HG02938 (cell line): ENCODE data around the gene TPSAB1.

Experiments used
- ATAC-seq: cut with Tn5 transposase; IDR thresholded peaks from one replicate; pipeline ENCODE4 v1.9.1; 2021; ENCODE audit warnings: mild to moderate bottlenecking, moderate library complexity; ENCODE audit not compliant: unreplicated experiment

Gene TPSAB1

GRCh38 chr16:1209081-1209480 lies 31.4 kb upstream of the TPSAB1 start:
- ATAC-seq = no peak

- ATAC-seq = no peak
Measured at GRCh38 chr16:1210461-1210860, 30.0 kb upstream of the TPSAB1 start.

GRCh38 chr16:1211451-1212268 lies 28.8 kb upstream of the TPSAB1 start:
- ATAC-seq = no peak

GRCh38 chr16:1212616-1213194 lies 27.8 kb upstream of the TPSAB1 start:
- no peak for ATAC-seq

- ATAC-seq = no peak
Measured at GRCh38 chr16:1213231-1213630, 27.3 kb upstream of the TPSAB1 start.

GRCh38 chr16:1213796-1214372 lies 26.6 kb upstream of the TPSAB1 start:
- no peak for ATAC-seq

GRCh38 chr16:1214719-1215118 lies 25.8 kb upstream of the TPSAB1 start:
- ATAC-seq = no peak

GRCh38 chr16:1215574-1216295 lies 24.8 kb upstream of the TPSAB1 start:
- ATAC-seq = no peak

GRCh38 chr16:1216296-1216619 lies 24.2 kb upstream of the TPSAB1 start:
- no peak for ATAC-seq

- ATAC-seq = no peak
Measured at GRCh38 chr16:1216681-1217400, 23.7 kb upstream of the TPSAB1 start.

GRCh38 chr16:1217526-1217925 lies 23.0 kb upstream of the TPSAB1 start:
- no peak for ATAC-seq

GRCh38 chr16:1218061-1218929 lies 22.2 kb upstream of the TPSAB1 start:
- ATAC-seq = no peak

GRCh38 chr16:1218930-1219611 lies 21.4 kb upstream of the TPSAB1 start:
- no peak for ATAC-seq

- no peak for ATAC-seq
Measured at GRCh38 chr16:1220098-1220728, 20.3 kb upstream of the TPSAB1 start.

GRCh38 chr16:1220841-1221627 lies 19.5 kb upstream of the TPSAB1 start:
- ATAC-seq = no peak

- ATAC-seq = no peak
Measured at GRCh38 chr16:1221628-1222552, 18.6 kb upstream of the TPSAB1 start.
